HG03175 (cell line): ENCODE data around the gene PNMA3.
"Not testable (repeated sequence)": the region's sequence is repeated elsewhere in the genome, so short reads cannot be mapped to it uniquely, and the experiment has no call there.

Source experiments
- ATAC-seq: cut with Tn5 transposase; IDR thresholded peaks from one replicate; pipeline ENCODE4 v1.9.1; 2021; ENCODE audit warnings: mild to moderate bottlenecking, moderate library complexity; ENCODE audit not compliant: unreplicated experiment

PNMA3 gene, protein sequence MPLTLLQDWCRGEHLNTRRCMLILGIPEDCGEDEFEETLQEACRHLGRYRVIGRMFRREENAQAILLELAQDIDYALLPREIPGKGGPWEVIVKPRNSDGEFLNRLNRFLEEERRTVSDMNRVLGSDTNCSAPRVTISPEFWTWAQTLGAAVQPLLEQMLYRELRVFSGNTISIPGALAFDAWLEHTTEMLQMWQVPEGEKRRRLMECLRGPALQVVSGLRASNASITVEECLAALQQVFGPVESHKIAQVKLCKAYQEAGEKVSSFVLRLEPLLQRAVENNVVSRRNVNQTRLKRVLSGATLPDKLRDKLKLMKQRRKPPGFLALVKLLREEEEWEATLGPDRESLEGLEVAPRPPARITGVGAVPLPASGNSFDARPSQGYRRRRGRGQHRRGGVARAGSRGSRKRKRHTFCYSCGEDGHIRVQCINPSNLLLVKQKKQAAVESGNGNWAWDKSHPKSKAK

DNA sequence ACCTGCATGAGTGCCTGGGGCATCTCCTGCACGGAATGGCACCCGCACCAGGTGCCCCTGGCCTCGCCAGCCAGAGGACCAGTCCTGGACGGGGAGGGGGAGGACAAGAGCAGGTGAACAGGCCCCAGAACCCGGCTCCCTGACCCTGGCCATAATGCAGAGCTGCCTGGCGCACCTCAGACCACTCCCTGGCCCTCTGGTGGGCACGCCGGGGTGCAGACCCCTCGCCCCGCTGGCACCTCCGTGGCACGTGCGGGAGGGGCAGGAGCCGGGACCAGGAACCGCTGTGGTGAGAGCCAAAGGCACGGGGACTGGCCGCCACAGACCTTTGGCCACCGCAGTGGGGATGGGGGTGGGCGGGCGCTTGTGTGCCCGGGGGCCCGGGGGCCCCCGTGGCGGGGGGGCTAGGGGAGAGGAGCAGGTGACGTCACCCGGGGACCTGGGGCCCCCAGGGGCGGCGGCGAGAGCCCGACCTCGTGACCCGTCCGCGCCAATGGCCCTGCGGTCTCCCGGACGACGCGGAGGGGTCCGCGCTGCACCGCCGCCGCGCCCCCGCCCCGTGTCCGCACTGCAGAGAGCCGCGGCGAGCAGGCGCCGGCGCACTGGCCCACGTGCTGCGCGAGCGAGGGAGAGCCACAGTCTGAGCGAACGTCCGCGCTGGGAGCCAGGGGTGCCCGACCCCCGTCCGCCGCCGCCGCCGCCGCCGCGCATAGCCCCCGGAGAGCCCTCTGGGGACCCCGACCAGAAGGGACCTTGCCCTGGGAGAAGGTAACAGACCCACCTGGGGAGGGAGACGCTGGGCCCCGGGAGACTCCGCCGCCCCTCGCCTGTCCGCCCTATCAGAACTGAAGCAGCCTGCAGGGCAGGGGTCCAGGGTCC, at the start of gene PNMA3:
PNMA3 (plus strand) TSS at position 600 of the 879 bp plus-strand sequence. CDS start 586 bp downstream, outside the sequence.
- no peak for ATAC-seq

DNA sequence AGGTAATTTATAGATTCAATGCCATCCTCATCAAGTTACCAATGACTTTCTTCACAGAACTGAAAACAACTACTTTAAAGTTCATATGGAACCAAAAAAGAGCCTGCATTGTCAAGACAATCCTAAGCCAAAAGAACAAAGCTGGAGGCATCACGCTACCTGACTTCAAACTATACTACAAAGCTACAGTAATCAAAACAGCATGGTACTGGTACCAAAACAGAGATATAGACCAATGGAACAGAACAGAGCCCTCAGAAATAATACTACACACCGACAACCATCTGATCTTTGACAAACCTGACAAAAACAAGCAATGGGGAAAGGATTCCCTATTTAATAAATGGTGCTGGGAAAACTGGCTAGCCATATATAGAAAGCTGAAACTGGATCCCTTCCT, 39.1 kb upstream of the PNMA3 start:
- ATAC-seq, result not testable (repeated sequence)

DNA sequence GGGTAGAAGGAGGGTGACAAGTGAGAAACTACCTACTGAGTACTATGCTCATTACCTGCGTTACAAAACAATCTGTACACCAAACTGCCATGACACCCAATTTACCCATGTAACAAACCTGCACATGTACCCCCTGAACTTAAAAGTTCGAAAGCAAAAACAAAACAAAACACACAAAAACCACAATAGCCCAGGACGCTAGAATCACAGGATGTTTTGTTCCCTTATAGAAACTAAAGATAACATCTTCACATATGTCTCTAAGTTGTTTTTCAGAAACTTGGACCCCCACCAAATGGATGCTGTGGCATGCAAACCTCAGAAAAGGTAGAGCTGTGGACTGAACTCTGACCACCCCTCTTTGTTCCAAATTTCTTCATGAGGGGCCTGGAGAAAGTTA, 37.1 kb upstream of the PNMA3 start:
- ATAC-seq, result no peak

DNA sequence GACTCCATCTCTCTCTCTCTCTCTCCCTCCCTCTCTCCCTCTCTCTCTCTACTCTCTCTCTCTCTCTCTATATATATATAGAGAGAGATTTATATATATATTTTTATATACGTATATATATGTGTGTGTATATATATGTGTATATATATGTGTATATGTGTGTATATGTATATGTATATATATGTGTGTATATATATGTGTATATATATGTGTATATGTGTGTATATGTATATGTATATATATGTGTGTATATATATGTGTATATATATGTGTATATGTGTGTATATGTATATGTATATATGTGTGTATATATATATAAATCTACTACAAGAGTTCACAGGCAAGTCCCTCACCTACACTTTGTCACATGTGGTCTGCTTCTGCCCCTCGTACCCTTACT, 29.8 kb upstream of the PNMA3 start:
- not testable (repeated sequence) for ATAC-seq

DNA sequence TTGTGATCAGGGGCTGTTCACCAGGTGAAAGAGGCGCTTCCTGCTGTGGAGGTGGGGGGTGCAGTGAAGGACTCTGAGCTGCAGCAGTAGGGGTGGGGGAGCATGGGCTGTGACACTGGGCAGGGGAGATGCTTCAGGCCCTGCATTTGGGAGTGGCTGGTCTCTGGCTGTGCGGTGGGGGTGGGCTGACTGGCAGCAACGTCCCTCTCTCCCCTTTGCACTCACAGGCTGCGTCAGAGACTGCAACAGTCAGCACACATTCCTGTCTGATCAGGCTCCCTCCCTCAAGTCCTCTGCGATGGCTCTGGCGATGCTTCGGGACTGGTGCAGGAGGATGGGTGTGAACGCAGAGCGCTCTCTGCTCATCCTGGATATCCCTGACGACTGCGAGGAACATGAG, 27.8 kb upstream of the PNMA3 start:
- ATAC-seq, result not testable (repeated sequence)

DNA sequence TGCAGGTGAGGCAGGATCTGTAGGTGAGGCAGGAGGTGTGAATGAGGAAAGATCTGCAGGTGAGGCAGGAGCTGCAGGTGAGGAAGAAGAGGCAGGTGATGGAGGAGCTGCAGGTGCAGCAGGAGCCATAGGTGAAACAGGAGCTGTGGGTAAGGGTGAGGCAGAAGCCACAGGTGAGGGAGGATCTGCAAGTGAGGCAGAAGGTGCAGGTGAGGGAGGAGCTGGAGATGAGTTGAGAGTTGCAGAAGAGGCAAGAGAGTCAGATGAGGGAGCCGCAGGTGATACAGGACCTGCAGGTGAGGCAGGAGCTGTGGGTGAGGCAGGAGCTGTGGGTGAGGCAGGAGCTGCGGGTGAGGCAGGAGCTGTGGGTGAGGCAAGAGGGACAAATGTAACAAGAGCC, 27.1 kb upstream of the PNMA3 start:
- no peak for ATAC-seq

DNA sequence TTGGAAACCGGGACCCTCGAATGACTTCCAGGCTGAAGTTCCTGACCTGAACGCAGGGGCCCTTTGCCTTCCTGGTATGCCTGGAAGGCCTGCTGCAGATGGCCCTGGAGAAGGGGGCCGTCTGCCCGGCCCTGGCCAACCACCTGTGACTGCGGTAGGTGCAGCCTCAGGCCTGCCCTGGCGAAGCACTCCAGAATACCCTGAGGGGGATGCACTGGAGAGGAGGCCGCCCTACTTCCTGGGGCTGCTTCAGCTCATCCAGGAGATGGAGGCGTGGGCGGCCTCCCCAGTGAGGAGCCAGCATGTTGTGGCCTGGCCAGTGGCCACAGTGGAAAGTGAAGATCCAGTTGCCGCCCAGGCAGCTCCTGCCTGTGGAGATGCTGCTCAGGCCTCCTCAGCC, 26.4 kb upstream of the PNMA3 start:
- no peak for ATAC-seq

DNA sequence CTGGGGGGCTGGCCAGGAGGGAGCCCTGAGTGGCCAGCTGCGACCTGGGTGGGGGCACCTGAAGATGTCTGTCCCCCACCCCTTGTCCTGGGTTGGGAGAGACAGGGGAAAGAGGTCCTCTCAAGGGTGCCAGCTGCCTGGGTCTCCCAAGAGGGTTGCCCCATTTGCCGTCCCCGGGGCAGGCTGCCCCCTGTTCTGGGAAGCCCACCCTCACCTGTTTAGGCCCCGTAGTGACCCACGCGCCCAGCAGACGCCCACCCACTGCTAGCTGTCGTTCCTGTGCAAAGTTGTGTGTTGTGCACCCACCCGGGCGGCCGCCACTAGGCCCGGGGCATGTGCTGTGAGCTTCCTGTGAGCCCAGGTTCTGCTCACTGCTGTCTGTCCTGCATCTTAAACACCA, 25.5 kb upstream of the PNMA3 start:
- ATAC-seq, result no peak

DNA sequence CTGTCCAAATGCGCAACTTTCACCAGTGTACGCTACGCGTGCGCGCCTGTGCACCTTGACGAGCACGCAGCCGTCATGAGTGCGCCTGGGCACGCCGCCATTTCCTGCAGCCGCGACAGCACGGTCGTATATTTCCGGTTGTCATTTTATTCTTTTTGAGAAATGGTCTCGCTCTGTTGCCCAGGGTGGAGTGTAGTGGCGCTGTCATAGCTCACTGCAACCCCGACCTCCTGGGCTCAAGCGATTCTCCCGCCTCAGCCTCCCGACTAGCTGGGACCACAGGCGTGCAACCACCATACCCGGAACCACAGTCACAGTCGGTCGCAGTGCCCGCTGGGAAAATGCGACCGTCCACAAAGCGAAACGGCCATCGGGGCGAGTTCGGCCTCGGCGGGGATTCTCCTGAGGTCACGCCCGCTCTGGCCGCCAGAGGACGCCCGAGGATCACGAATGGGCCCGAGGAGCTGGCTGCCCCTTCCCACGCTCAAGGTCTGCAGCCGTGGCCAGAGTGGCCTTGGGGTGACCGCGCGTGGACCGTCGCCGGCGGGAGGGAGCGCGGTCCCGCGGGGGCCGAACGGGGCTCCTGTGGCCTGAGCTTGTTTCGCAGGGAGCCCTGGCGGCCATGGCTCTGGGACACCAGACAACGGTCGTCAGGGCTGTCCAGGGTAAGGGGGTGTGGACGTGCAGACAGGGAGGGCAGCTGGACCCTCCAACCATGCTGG, 23.7 kb upstream of the PNMA3 start:
- peak; percentile 91 for ATAC-seq

DNA sequence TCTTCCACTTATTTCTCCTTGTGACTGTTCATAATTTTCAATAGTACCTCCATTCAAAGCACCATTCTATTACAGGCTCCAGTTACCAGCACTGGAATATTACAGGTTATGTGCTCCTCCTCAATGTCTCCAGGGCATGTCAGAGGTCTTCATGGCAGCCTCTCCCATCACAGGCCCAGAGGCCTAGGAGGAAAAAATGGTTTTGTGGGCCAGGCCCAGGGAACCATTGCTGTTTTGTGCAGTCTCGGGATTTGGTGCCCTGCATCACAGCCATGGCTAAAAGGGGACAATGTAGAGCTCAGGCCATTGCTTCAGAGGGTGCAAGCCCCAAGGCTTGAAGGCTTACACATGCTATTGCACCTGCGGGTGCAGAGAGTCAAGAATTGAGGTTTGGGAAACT, 7.2 kb upstream of the PNMA3 start:
- no peak for ATAC-seq

DNA sequence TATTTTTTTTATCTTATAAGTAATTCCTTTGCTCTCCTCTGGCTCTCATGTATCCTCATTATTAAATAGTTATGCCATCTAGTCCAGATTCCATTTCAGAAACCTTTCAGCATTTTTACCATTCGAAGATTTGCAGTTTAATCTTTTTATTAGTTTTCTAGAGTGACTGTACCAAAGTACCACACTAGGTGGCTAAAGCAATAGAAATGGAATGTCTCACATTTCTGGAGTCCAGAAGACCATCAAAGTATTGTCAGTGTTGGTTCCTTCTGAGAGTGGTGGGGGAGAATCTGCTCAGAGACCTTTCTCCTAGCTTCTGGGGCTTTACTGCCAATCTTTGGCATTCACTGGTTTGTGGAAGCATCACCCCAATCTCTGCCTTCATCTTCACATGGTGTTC, 3.7 kb upstream of the PNMA3 start:
- no peak for ATAC-seq

DNA sequence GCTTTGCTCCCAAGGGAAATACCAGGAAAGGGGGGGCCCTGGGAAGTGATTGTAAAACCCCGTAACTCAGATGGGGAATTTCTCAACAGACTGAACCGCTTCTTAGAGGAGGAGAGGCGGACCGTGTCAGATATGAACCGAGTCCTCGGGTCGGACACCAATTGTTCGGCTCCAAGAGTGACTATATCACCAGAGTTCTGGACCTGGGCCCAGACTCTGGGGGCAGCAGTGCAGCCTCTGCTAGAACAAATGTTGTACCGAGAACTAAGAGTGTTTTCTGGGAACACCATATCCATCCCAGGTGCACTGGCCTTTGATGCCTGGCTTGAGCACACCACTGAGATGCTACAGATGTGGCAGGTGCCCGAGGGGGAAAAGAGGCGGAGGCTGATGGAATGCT, 1.0 kb downstream of the PNMA3 start:
- no peak for ATAC-seq

DNA sequence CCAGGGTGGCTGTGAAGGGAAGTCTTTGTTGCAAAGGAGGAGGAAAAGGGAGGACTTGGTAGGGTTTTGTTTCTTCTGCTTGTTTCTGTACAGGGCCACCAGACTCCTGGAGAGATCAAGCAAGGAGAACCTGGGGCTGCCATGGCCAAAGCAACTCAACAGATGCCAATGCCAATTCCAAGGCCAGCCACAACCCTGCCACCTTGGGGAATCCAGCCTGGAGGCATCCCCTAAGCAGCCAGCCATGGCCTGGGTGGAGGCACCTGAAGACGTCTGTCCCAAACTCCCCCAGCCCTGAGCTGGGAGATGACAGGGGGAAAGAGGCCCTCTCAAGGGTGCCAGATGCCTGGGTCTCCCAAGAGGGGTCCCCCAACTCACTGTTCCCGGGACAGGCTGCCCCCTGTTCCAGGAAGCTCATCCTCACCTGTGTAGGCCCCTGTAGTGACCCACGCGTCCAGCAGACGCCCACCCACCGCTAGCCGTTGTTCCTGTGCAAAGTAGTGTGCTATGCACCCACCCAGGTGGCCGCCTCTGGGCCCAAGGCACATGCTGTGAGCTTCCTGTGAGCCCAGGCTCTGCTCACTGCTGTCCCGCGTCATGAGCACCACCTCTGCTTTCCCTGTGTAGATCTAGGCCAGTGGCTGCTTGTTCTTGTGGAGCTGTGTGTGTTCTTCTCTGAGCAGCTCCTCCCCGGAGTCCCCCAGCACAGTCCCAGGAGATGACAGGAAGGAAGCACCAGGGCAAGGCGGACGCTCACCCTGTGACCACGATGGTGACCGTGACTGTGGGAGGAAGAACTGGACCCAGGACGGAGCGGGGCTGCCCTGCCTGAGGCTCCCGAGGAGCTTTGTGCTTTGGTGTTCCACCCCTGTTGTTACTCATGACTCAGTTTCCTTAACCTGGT, 3.2 kb downstream of the PNMA3 start:
- no peak for ATAC-seq

DNA sequence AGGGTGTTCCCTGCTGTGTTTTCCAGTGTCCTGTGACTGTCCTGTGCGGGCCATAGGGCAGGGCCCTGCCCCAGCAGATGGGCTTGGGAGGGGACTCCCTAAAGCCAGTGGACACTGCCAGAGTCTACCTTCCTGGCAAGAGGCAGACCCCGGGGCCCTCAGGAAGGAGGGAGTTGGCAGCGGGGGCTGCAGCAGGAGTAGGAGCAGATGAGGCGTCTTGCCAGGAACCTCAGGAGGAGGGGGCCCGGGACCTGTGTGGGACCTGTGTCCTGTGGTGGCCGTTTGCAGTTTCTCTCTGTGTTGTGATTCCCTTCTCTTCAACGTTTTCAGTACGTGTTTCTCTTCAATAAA, 3.8 kb downstream of the PNMA3 start:
- ATAC-seq, result no peak

DNA sequence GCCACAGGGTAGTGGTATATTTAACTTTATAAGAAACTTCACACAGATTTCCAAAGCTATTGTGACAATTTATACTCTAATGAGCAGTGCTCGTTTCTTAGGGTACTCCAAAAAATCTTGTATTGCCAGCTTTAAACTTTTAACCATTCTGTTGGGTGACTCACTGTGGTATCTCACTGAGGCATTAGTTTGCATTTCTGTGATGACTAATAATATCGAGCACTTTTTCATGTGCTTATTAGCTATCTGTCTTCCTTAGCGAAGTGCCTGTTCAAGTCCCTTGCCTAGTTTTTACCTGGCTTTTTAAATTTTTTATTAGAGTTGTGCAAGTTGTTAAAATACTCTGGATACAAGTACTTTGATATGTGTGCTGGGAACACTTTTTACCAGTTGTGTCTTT, 5.5 kb downstream of the PNMA3 start:
- ATAC-seq, result no peak

DNA sequence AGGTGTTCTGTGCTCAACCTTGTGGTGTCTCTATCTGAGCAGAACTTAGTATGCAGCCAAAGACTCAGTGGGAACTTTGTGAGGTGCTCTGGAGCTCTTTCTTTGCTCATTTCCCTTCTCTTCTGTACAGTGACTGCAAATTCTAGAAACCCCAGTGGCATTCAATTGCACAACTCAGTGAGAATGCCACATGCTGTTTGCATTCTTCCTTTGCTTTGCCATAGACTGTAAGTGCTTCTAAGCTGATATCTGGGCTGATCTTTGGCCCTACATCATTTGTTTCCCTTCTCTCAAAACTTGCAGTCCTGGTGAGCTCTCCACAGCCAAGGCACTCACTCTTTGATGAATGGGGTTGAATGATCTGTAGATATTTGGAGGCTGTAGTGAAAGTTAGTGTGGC, 7.0 kb downstream of the PNMA3 start:
- ATAC-seq, result no peak

DNA sequence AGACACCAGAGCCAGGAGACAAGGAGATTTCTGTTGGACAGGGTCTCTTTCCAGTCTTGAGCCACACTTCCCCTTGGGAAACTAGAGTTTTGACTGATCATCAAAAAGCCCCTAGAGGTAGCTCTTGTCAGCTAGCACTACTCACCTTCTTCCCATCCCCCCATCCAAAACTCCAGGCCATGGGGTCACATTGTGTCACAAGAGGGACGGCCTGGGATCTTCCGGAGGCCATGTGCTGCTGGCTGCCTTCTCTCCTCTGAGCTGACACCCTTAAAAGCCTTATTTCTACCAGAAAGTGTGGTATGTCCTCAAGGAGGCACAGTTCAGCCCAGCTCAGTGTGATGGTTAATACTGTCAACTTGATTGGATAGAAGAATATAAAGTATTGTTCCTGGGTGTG, 7.8 kb downstream of the PNMA3 start:
- no peak for ATAC-seq

DNA sequence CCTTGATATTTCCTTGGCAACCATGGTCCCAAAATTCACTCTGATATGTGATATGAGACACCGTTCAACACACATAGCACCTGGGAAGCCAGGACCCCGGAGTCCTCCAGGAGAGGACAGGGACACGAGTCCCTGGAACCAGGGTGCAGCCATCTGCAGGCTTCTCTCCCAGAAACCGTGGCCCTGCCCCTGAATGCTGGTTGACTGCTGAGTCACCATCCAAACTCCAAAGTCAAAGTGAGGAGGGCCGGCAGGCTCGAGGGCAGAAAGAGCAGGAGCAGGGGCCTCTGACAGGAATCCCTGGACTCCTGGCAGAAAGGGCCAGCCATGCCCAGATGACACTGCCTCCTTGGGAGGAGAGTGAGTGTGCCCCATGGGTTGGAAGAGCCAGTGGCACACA, 9.1 kb downstream of the PNMA3 start:
- no peak for ATAC-seq

DNA sequence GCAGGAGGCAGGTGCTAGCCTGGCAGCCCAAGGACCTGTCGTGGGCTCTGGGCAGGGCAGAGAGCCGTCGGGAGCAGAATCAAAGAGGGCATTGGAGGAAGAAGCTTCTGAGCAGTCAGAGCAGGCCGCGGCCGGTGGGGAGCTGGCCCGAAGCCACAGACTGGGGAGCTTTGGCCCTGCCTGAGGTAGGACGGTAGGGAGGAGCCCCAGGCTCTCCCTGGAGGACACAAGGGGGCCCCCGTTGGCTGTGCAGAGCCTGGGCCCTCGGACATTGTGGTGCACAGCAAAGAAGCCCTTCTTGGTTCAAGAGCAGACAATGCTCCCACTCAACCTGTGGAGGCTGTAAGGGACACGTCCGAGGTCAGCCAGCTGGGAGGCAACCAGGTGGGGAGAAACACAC, 10.1 kb downstream of the PNMA3 start:
- ATAC-seq, result not testable (repeated sequence)

DNA sequence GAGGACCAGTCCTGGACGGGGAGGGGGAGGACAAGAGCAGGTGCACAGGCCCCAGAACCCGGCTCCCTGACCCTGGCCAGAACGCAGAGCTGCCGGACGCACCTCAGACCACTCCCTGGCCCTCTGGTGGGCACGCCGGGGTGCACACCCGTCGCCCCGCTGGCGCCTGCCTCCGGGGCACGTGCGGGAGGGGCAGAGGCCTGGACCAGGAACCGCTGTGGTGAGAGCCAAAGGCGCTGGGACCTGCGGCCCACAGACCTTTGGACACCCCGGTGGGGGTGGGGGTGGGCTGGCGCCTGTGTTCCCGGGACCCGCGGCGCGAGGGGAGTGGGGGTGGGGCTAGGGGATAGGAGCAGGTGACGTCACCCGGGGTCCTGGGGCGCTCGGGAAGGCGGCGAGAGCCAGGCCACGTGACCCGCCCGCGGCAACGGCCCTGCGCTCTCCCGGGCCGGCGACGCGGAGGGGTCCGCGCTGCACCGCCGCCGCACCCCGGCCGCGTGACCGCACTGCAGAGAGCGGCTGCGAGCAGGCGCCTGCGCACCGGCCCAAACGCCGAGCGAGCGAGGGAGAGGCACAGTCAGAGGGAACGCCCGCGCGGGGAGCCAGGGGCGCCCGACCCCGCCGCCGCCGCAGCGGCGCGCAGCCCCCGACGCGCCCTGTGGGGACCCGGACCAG, 15.8 kb downstream of the PNMA3 start, which contains the start of gene PNMA6A:
PNMA6A (plus strand) TSS at position 546 of the 675 bp plus-strand sequence. CDS start 609 bp downstream, outside the sequence.
- peak; percentile 59 for ATAC-seq
